Stimulated activated CD4-positive, alpha-beta T cell treated with anti-CD3 and anti-CD28 coated beads, Interleukin-2, amount 100 ng/mL, for 48 hours (primary cell): ENCODE measurements around the gene SCIN.

ENCODE experiments used
- DNase-seq, 2 donors: peaks; one replicate each; pipeline ENCODE4 v3.0.0-alpha.2; 2020

Gene SCIN

GRCh38 chr7:12569673-12570072 lies 847 bp upstream of the SCIN start:
- no peak for DNase-seq

- DNase-seq: no peak
These were observed 369 bp upstream of the SCIN start for GRCh38 chr7:12570168-12570533.

- no peak for DNase-seq
These were observed 1.2 kb downstream of the SCIN start for GRCh38 chr7:12571691-12572090.

- no peak for DNase-seq
These were observed 2.5 kb downstream of the SCIN start for GRCh38 chr7:12572941-12573575.

GRCh38 chr7:12573885-12574284 lies 3.4 kb downstream of the SCIN start:
- DNase-seq: no peak

- DNase-seq: no peak
These were observed 8.6 kb downstream of the SCIN start for GRCh38 chr7:12578930-12579640.

- DNase-seq: no peak
These were observed 11.4 kb downstream of the SCIN start for GRCh38 chr7:12581897-12582296.

GRCh38 chr7:12582362-12582761 lies 11.8 kb downstream of the SCIN start:
- no peak for DNase-seq

GRCh38 chr7:12583176-12583575 lies 12.7 kb downstream of the SCIN start:
- DNase-seq: no peak

- no peak for DNase-seq
These were observed 13.4 kb downstream of the SCIN start for GRCh38 chr7:12583922-12584321.

GRCh38 chr7:12584930-12585329 lies 14.4 kb downstream of the SCIN start:
- DNase-seq: no peak

- DNase-seq: no peak
These were observed 15.8 kb downstream of the SCIN start for GRCh38 chr7:12586271-12586670.

- DNase-seq: no peak
These were observed 17.9 kb downstream of the SCIN start for GRCh38 chr7:12588259-12588904.

- DNase-seq: no peak
These were observed 20.0 kb downstream of the SCIN start for GRCh38 chr7:12590559-12590958.

- DNase-seq: no peak
These were observed 23.8 kb downstream of the SCIN start for GRCh38 chr7:12594122-12594897.

GRCh38 chr7:12595148-12595547 lies 24.6 kb downstream of the SCIN start:
- DNase-seq: no peak

GRCh38 chr7:12596225-12596790 lies 25.8 kb downstream of the SCIN start:
- DNase-seq: no peak

GRCh38 chr7:12601302-12601869 lies 30.9 kb downstream of the SCIN start:
- DNase-seq: no peak

GRCh38 chr7:12607134-12607533 lies 36.6 kb downstream of the SCIN start:
- no peak for DNase-seq

GRCh38 chr7:12609561-12609960 lies 39.0 kb downstream of the SCIN start:
- no peak for DNase-seq

- no peak for DNase-seq
These were observed 40.4 kb downstream of the SCIN start for GRCh38 chr7:12610899-12611298.

- DNase-seq: no peak
These were observed 42.1 kb downstream of the SCIN start for GRCh38 chr7:12612622-12613021.
